GM21528 (cell line): Measurements from ENCODE around the gene TNS4.

Experiments used
- ATAC-seq: cut with Tn5 transposase; IDR thresholded peaks from one replicate; pipeline ENCODE4 v1.9.1; 2021; ENCODE audit warnings: mild to moderate bottlenecking, moderate library complexity; ENCODE audit not compliant: unreplicated experiment, low FRiP score

Gene TNS4

DNA sequence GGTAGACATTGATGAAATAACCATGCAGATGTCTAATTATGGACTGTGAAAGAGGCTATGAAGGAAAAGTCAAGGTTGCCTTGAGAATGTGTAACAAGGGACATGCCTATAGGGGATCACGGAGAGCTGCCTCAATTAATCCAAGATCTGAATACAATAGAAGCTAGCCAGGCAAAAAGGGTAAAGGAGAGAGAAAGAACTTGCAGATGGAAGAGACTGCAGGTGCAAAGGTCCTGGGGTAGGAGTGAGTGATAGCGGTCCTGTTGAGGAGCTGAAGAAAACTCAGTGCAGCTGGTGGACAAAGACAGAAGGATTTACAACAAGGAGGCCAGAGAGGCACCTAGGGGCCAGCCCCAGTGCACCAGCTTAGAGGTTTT lies 15.9 kb upstream of the TNS4 start:
- ATAC-seq, result no peak

DNA sequence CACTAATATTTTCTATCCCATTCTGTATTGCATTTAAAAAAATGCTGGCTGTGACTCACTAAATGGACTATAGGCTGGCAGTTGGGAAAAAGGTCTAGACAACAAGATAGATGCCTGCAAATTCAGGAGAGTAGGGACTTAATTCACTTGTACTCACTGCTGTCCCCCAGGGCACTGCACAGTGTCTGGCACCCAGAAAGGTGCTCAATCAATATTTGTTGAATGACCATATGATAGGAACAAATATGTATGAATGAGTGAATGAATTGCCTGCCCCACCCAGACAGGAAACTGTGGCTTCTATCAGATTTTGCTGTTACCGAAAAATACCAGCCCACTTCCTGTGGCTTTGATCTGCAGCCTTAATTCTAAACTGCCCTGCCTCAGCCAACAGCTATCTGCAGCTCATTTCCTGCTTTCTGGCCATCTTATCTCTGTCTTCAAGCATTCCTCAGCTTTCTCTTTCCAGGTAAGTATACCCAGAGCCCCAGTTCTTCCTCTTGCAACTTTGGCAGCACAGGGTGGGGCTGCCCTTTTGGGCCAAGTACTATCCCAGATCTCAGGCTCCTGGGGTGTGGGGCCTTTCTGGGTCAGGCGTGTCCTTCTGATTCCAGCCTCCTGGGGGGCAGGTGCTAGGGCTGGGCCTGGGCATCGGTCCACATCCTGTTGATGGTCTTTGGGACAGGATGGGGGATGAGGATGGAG lies 15.3 kb upstream of the TNS4 start:
- ATAC-seq, result no peak

DNA sequence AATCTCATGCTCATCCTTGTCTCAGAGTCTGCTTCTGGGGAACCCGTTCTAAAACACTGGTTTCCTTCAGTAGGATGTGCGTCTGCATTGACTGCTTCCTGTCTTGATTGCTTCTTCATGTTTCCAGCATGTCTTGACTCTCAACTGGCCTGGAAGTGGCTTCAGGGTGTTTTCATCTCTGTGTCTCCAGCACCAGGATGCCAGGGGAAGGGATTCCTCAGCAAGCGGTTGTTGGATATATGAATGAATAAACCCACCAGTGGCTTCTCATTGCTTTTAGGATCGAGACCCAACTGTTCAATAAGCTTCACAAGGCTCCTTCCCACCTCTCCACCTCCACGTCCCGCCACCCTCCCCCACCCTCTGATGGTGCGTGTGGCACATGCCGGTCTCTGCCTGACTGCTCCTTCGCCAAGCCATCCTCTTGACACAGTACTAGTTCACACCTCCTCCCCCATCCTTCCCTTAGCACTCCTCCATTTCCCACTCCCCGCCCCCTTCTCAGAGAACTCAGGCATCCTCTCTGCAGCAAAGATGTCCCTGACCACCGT lies 14.1 kb upstream of the TNS4 start:
- no peak for ATAC-seq

DNA sequence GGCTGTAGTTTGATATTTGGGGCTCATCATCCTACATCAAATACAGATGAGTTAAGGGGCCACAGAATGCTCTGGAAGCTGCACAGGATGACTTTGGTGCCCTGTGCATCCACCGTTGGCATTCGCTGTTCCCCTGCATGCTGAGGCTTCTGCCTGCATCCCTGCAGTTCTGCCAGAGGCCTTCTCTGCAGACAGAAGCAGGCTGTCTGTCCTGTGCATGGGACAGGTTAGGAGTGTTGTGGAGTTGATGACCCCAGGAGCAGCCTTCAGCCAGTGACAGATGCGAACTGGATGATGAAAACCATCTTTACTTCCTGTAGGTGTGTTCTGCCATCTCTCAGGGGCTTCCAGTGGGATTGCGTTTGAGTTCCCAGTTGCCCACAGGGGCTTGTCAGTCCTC lies 13.6 kb upstream of the TNS4 start:
- no peak for ATAC-seq

DNA sequence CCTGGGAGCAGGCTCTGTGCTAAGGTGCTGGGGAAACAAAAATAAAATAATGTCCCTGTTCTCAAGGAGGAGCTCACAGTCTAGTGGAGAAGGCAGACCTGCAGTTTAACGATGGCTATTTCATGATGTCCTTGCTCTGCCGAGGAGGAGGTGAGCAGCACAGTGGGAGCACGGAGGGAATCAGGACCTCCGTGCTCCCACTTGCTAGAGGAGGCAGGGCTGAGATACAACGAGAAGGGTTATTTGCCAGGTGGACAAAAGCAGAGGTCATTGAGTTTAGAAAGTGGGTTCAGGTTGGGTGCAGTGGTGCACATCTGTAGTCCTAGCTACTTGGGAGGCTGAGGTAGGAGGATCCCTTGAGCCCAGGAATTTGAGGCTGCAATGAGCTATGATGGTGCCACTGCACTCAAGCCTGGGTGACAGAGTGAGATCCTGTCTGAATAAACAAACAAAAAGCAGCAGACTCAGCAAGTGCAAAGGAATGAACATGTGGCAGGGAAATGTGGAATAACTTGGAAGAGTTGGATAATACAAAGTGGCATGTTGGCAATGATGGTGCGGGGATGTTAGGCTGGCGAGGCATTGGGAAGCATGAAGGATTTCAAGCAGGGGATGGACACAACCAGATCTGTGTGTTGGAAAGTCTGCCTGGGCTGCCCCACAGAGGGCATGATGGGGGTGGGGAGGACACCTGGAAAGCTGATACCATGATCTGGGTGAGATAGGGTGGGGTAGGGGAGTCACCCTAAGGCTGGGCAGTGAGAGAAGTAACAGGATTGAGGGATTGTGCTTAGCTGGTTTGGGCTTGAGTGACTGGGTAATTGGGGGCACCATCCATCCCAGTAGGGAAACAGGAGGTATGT lies 12.8 kb upstream of the TNS4 start:
- no peak for ATAC-seq

DNA sequence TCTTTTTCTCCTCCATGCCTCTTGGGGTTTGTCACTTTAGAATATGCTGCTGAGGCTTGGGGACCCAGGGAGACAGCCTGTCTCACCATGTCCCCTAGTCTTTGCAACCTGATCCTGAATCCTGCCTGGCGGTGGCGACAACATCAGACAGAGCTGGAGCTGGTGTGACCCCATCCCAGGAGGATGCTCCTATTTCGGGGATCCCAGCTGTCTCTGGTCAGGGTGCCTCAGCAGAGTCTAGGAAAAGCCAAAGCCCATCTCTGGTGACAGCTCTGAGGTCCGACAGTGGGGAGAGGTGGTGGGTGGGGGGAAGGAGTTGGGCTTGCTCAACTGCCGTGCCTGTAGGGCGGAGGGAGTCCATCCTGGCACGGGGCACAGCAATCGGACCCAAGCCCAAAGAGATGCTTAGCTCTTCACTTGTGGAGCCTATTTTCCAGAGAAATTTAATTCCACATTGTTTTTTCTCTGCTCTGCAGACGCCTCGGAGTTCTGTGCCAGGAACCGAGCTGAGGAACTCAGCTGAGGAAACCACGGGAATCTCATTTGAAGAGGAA lies 10.3 kb upstream of the TNS4 start:
- no peak for ATAC-seq

DNA sequence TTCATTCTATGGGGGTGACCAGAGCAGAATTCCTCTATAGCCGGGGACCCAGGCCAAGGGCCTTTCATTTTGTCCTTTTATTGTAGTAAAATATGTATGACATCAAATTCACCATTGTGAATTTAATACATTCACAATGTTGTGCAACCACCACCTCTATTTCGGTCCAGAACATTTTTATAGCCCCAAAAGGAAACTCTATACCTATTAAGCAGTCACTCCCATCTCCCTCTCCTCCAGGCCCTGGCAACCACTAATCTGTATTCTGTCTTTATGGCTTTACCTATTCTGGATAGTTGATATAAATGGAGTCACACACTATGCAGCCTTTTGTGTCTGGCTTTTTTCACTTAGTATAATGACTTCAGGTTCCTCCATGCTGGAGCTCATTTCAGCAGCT lies 9.7 kb upstream of the TNS4 start:
- no peak for ATAC-seq

DNA sequence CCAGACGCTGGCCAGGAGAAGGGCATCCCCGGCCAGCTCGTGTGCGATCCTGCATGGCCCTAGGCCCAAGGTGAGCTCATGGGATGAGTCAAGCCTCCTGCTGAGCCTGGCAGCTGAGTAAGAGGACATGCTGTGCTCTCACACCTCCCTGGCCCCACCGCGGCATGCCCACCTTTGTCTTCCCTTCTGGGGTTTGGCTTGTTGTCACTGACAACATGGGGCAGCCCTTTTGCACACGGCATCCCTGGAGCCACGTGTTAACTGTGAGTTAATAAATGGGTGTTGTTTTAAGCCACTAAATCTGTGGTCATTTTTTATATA lies 8.9 kb upstream of the TNS4 start:
- no peak for ATAC-seq

DNA sequence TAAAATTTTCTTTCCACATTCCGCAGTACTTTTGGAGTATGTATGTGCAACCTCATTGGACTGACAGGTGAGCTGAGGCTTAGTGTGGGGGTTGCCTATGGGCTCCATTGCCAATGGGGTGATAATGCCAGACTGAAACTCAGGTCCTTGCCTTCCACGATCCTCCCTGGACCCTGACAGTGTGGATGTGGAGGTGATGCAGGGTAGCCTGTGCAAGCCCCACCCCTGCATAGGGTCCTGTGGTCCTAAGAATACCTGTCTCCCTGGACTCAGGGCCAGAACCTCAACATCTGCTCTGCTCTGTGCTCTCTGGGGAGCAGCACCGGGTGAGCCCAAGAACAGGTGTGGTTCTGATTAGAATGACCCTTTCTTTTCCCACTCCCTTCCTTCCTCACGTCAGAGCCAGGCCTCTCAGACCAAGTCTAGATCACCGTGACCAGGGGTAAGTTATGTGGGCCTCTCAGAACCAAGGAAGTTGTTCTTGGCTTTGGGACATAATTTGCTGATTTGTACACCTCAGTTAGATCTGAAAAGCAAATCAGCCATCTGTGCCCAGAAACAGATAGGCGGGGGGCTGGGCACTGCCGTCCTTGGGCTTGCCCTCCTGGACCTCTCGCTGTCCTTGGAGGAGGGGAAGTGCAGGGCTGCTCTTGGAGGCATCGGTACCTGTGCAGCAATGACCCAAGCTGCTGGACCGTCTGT lies 8.4 kb upstream of the TNS4 start:
- no peak for ATAC-seq

DNA sequence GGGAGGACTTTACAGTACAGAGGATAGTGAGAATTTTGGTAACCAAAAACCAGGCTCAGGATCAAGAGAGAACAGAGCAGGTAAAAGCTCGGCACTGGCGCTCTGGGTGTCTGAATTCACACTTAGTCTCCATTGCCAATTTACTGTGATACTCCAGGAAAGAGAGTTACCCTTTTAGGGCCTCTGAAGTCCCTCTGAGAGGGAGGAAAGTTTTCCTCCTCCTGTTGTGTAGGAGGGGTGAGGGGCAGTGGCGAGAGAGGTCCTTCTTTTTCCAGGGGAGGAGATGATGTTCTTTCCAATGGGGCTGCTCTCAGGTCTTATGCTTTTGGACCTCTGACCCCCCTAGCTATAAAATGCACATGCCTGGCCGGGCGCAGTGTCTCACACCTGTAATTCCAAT lies 5.4 kb upstream of the TNS4 start:
- no peak for ATAC-seq

DNA sequence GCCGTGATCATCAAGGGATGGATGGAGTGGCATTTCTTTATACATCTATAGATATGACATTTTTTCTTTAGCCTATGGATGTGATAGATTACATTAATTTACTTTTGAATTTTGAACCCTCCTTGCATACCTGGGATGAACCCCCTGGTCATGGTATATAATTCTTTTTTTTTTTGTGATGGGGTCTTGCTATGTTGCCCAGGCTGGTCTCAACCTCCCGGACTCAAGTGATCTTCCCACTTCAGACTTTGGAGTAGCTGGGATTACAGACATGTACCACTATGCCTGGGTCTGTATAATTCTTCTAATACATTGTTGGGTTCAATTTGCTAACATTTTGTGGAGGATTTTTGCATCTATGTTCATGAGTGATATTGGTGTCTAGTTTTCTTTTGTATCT lies 1.7 kb upstream of the TNS4 start:
- ATAC-seq, result no peak

DNA sequence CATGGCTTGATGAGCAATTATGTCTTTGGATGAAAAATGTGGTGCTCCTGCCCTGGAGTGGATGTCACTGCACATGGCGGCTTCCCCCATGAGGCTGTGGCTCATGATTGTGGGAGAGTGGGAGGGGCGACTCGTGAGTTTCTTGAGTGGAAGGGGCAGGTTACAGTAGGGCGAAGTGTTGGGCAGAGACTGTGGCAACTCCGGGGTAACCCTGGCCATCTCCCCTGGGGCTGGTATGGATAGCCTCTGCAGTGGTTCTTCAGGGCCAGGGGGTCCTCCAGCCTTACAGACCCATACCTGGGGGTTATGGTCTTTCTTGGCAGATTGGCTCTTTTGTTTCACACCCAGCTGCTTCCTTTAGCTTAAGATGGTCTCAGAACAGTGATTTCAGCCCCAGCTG lies 1.3 kb upstream of the TNS4 start:
- ATAC-seq, result no peak

DNA sequence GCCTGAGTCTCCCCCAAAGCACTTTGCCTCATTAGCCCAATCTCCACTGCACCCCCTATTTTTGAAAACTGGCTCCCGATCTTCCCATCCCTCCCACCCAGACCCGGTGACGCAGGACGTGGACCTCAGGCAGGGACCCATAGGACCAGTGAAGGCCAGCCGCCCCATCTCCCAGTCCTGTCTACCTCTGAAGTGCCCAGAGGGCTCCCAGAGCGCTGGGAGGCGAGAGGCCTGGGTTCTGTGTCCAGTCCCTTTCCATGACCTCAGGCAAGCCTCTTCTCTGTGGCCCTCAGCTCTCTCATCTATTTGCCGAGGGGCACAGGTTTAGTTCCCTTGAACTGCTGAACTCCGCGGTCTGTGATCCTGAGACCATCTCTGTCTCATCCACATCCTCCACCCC lies 714 bp downstream of the TNS4 start:
- ATAC-seq, result no peak

DNA sequence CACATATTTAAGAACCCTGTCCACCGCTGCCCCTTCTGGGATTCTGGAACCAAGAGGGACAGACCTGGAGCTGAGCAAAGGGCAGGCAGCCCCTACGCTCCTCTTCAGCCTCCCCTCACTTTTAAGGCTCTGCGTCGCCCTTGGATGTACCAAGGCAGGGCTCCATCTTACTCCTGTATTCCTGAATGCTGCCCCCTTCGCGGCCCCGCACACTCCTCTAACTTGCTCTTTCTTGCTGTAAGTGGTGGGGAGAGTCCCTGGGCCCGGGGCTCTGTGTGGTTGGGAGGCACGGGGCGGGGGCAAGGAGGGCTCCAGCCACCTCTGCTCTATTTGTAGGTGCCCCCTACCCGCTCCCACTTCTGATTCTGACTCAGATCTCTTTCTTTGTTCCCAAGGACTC lies 1.2 kb downstream of the TNS4 start:
- ATAC-seq, result no peak

DNA sequence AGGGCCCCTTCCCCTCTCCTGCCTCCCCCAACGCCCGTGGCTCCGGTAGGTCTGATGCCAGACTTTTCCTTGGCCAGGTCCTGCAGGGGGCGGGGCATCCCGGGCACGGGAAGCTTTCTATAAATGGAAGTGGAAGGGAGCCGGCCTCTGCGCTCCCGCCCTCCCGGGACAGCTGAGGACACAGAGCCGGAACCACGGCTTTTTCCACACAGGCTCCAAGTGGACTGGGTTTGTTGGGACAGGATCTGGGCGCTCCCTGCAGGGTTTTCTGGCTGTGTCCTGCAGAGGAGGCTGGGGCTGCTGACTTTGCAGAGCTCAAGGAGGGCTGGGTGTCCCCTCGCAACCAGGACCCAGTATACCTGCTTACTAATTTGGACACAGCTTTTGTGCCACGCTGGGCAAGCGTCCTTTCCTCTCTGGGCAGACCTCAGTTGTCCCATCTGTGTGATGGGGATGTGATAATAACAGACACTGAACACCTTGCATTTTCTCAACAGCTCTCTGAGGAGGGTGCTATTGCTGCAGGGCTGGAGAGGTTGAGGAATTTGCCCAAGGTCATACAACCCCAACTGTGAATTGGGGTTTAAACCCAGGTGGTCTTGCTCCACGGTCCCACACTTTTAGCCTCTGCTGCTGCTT lies 1.8 kb downstream of the TNS4 start:
- no peak for ATAC-seq

DNA sequence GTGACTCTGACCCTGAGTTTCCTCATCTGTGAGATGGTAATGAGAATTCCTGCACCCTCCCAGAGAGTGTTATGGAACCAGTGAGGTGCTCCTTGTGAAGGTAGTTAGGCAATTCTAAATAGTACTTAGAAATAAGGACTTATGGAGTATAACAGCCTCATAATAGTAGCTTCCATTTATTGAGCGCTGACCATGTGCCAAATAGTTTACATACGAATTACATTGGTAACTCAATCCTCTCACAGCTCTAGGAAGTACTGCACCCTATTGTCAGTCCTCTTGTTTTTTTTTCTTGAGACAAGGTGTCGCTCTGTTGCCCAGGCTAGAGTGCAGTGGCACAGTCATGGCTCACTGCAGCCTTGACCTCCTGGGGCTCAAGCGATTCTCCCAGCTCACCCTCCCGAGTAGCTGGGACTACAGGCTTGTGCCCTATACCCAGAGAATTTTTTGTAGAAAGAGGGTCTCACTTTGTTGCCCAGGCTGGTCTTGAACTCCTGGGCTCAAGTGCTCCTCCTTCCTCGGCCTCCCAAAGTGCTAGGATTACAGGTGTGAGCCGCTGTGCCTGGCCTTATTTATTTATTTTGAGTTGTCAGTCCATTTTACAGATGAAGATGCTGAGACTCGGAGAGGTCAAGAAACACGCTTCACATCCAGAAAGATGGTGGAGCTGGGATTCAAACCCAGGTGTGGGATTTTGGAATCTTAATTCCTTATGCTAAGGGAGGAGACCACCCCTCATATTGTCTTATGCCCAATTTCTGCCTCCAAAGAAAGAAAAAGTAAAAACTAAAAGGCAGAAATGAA lies 2.9 kb downstream of the TNS4 start:
- no peak for ATAC-seq

DNA sequence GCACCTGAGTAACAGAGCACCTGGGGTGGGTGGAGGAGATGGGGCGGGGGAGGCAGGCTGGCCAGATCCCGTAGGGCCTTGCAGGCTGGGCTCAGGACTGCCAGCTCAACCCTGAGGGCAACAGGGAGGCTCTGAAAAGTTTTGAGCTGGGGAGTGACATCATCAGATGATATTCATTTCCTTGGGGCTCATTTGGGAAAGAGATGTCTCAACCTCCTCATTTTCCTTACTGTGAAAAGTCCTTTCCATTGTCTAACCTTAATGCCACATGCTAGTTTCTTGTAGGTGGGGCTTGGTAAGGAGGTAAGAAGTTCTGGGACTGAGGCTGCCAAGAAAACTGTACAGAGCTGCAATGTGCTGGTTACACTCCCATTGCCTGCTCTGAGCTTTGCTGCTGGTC lies 3.7 kb downstream of the TNS4 start:
- no peak for ATAC-seq

DNA sequence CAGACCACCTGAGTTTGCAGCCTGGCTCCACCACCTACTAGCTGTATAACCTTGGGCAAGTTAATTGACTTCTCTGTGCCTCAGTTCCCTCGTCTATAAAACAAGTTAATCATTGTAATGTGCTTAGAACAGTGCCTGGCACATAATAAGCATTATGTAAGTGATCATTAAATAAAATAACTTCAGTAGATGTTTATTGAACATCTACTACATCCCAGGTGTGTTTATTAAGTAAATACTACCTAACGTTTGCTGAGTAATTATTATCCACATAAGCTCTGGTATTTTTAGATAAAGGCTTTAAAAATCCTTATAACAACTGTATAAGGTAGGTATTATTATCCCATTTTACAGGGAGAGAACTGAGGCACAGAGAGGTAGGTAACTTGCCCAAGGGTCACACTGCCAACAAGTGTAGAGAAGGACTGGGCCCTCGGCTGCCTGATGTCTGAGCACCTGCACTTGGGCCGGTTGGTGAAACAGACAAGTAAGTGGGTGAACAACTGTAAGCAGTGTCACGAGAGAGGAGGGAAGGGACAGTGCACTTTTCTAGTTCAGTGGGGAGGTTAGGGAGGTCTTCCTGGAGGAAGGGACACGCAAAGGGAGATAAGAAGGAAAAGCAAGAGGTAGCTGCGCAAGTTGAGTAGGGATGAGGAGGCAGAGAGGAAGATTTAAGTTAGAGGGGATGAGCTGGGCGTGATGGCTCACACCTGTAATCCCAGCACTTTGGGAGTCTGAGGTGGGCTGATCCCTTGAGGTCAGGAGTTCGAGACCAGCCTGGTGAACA lies 4.6 kb downstream of the TNS4 start:
- ATAC-seq, result no peak

DNA sequence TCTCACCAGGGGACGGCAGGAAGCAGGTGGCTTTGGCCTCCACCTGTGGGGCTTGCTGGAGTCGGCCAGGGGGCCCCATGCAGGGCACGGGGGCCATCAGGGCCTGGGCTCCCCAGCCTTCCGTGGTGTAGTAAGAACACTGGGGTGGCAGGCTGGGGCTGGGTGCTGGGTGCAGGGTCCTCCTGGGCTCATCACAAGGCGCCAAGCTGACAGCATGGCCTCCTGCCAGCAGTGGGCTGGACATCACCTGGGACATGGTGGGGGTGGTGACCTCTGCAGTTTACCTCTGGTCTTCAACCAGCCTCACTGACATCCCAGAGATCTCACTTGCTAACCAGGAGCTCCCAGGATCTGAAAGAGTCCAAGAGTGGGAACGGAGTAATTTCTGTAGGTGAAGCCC lies 5.3 kb downstream of the TNS4 start:
- ATAC-seq, result no peak
